Trophoblast cell (in vitro differentiated cells and primary cell): Measurements from ENCODE around the gene PBX4.

ENCODE experiments used
- DNase-seq, 2 donors: peaks; one replicate each; pipeline ENCODE4 v3.0.0-alpha.2; 2016
- H2AFZ ChIP-seq: 2 replicates; pipeline ENCODE4 v1.6.1; 2013; ENCODE audit warnings: low read length, moderate library complexity, mild to moderate bottlenecking; ENCODE audit not compliant: insufficient read depth, poor library complexity
- H2AK5ac ChIP-seq: 2 replicates; pipeline ENCODE4 v1.6.1; 2013; ENCODE audit warnings: mild to moderate bottlenecking, low read length
- H2BK120ac ChIP-seq: 2 replicates; pipeline ENCODE4 v1.6.1; 2013; ENCODE audit warnings: low read length, mild to moderate bottlenecking, moderate library complexity; ENCODE audit not compliant: insufficient read depth, poor library complexity
- H2BK12ac ChIP-seq: 2 replicates; pipeline ENCODE4 v1.6.1; 2013; ENCODE audit warnings: mild to moderate bottlenecking, low read length, moderate library complexity
- H2BK5ac ChIP-seq: 2 replicates; pipeline ENCODE4 v1.6.1; 2013; ENCODE audit warnings: low read length, low read depth, moderate library complexity, mild to moderate bottlenecking; ENCODE audit not compliant: poor library complexity
- H3K14ac ChIP-seq: 2 replicates; pipeline ENCODE4 v1.6.1; 2013; ENCODE audit warnings: mild to moderate bottlenecking, low read length
- H3K18ac ChIP-seq: 2 replicates; pipeline ENCODE4 v1.6.1; 2013; ENCODE audit warnings: mild to moderate bottlenecking, low read length
- H3K23ac ChIP-seq: 2 replicates; pipeline ENCODE4 v1.6.1; 2013; ENCODE audit warnings: low read length
- H3K27ac ChIP-seq: 2 replicates; pipeline ENCODE4 v1.5.1; 2013; ENCODE audit warnings: low read depth, mild to moderate bottlenecking, inconsistent platforms, low read length, moderate library complexity
- H3K27me3 ChIP-seq: 2 replicates; pipeline ENCODE4 v1.6.1; 2013; ENCODE audit warnings: inconsistent platforms, mild to moderate bottlenecking, low read length, moderate library complexity; ENCODE audit not compliant: insufficient read depth
- H3K36me3 ChIP-seq, 2 experiments: 1 replicate in 1 of 2; 2 replicates in 1 of 2; pipeline ENCODE4 v1.6.1; 2013; ENCODE audit warnings: low read length in 2 of 2, mild to moderate bottlenecking in 2 of 2, moderate library complexity in 1 of 2; ENCODE audit not compliant: insufficient read depth in 2 of 2, control insufficient read depth in 1 of 2
- H3K4ac ChIP-seq: 2 replicates; pipeline ENCODE4 v1.6.1; 2013; ENCODE audit warnings: low read depth, mild to moderate bottlenecking, low read length, moderate library complexity
- H3K4me1 ChIP-seq, 2 experiments: 1 replicate in 1 of 2; 2 replicates in 1 of 2; pipeline ENCODE4 v1.6.1; 2013; ENCODE audit warnings: low read length in 2 of 2, mild to moderate bottlenecking in 2 of 2, moderate library complexity in 1 of 2; ENCODE audit not compliant: insufficient read depth in 2 of 2, control insufficient read depth in 1 of 2
- H3K4me2 ChIP-seq: 2 replicates; pipeline ENCODE4 v1.6.1; 2013; ENCODE audit warnings: inconsistent platforms, mild to moderate bottlenecking, low read length, moderate library complexity
- H3K4me3 ChIP-seq: 2 replicates; pipeline ENCODE4 v1.5.1; 2013; ENCODE audit warnings: mild to moderate bottlenecking, low read depth, low read length, inconsistent platforms
- H3K79me1 ChIP-seq: one replicate; pipeline ENCODE4 v1.6.1; 2013; ENCODE audit warnings: low read length
- H3K79me2 ChIP-seq: 2 replicates; pipeline ENCODE4 v1.6.1; 2013; ENCODE audit warnings: low read length, mild to moderate bottlenecking; ENCODE audit not compliant: control insufficient read depth, insufficient read depth, poor library complexity
- H3K9ac ChIP-seq: 2 replicates; pipeline ENCODE4 v1.6.1; 2013; ENCODE audit warnings: mild to moderate bottlenecking, low read length
- H3K9me3 ChIP-seq: 2 replicates; pipeline ENCODE4 v1.6.1; 2013; ENCODE audit warnings: low read depth, mild to moderate bottlenecking, control low read depth, inconsistent platforms, low read length; ENCODE audit not compliant: insufficient read depth
- H4K12ac ChIP-seq: 2 replicates; pipeline ENCODE4 v1.6.1; 2013; ENCODE audit warnings: low read depth, mild to moderate bottlenecking, low read length, moderate library complexity
- H4K8ac ChIP-seq: 2 replicates; pipeline ENCODE4 v1.6.1; 2013; ENCODE audit warnings: low read depth, mild to moderate bottlenecking, low read length, moderate library complexity
- H4K91ac ChIP-seq: one replicate; pipeline ENCODE4 v1.6.1; 2013; ENCODE audit warnings: low read depth, mild to moderate bottlenecking, low read length, moderate library complexity
- WGBS: extraction: QIAGEN DNeasy Blood & Tissue Kit; methylation state at CpG from one replicate; pipeline ENCODE4 v1.1.7; 2013; ENCODE audit warnings: missing lambda C conversion rate; ENCODE audit not compliant: insufficient read length, insufficient coverage; ENCODE audit errors: extremely low coverage; 5-methylcytosine and 5-hydroxymethylcytosine counted together

The PBX4 gene

DNA sequence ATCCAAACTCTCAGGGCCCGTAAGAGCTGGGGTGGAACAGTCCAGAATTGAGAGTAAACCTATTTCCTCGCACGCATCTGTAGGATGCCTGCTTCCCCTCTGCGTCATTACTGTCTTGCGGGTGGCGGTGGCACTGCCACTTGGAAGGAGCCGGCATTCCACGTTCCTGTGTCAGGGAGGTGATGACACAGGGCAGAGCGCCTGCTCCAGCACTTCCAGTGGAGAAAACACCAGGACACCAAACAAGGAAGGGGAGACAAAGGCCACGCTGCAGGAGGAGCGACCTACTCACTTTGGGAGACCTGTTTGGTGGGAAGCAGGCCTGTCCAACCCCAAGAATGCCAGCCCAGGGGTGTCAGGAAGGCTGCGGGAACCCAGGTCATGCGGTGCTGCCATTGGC, 37.1 kb downstream of the PBX4 start:
- Histone ChIP-seq H3K9ac (peak overlapping the region; percentile 32), H2AFZ (no peak overlapping the region), H3K4me2 (no peak overlapping the region), H3K4ac (no peak overlapping the region), H2AK5ac (no peak overlapping the region), H4K8ac (no peak overlapping the region), H3K79me1 (no peaks in the 10 kb centered on the region), H3K14ac (no peak overlapping the region), H3K23ac (no peak overlapping the region), H3K27me3 (no peaks in the 10 kb centered on the region), H4K91ac (no peak overlapping the region), H2BK5ac (no peak overlapping the region), H3K36me3 (no peaks in the 10 kb centered on the region), H3K9me3 (no peaks in the 10 kb centered on the region), H3K4me1 (no peaks in the 10 kb centered on the region), H3K79me2 (no peaks in the 10 kb centered on the region), H3K4me3 (no peak overlapping the region), H2BK12ac (no peak overlapping the region), H2BK120ac (no peak overlapping the region), H3K18ac (no peak overlapping the region), H4K12ac (no peak overlapping the region), H3K27ac (no peak overlapping the region)
- WGBS, result no CpG with 5 or more reads among the region's 13 CpGs
- DNase-seq, result peak in 1 of 2 donors; percentile 56

GRCh38 chr19:19580418-19580817, 38.1 kb downstream of the PBX4 start:
- Histone ChIP-seq H3K4ac (no peak overlapping the region), H3K14ac (no peak overlapping the region), H3K27me3 (no peaks in the 10 kb centered on the region), H4K91ac (no peak overlapping the region), H2BK5ac (no peak overlapping the region), H3K36me3 (no peaks in the 10 kb centered on the region), H2BK120ac (no peak overlapping the region), H3K27ac (no peak overlapping the region), H4K8ac (no peak overlapping the region), H3K79me1 (no peaks in the 10 kb centered on the region), H2AK5ac (no peak overlapping the region), H3K79me2 (no peaks in the 10 kb centered on the region), H3K9ac (no peak overlapping the region), H3K18ac (no peak overlapping the region), H2AFZ (no peak overlapping the region), H4K12ac (no peak overlapping the region), H3K4me3 (no peak overlapping the region), H3K23ac (no peak overlapping the region), H2BK12ac (no peak overlapping the region), H3K4me1 (no peaks in the 10 kb centered on the region), H3K4me2 (no peak overlapping the region), H3K9me3 (no peaks in the 10 kb centered on the region)
- DNase-seq, result no peak
- no CpG with 5 or more reads among the region's 4 CpGs for WGBS

DNA sequence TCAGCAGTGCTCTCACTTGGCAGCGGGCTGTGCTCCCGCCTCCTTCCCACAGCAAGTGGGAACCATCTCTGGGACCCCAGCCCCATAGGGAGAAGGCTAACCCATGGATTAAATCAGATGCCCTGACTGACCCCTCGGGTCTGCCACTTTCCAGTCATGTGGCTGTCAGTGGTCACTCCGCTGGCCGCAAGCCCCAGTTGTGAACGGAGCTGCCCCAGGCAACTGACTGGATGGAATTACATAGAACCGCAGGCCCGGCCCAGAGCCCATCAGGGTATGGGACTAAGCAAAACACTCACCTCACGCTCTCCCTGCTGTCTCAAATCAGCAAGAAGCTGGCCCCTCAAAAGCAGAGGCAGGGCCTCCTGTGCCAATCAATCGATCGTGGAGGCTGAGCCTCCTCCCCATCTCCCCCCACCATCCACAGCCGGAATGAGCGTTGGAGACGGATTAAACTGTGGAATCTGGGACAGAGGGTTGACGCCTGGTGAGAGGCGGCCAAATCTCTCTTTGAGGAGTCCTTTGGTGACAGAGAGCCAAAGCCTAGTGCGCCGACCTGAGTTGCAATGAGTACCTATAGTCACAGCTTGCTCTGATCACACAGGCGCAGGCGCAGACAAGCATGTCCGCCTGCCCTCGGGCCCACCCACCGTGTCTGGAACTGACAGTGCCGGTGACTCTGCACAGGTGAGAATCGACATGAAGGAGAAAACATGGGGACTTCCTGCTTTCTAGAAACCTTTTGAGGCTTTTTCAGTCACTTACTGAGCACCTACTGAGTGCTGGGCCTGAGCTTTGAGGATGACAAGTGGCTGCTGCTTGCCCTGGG, 38.7 kb downstream of the PBX4 start:
- H3K9me3 ChIP-seq, result no peaks in the 10 kb centered on the region
- H3K18ac ChIP-seq, result no peak overlapping the region
- H3K14ac ChIP-seq, result no peak overlapping the region
- H4K91ac ChIP-seq, result no peak overlapping the region
- no peak overlapping the region for H2BK5ac ChIP-seq
- no peak overlapping the region for H3K4me2 ChIP-seq
- H3K79me1 ChIP-seq, result no peaks in the 10 kb centered on the region
- no peak overlapping the region for H3K4me3 ChIP-seq
- no peak overlapping the region for H4K8ac ChIP-seq
- no CpG with 5 or more reads among the region's 25 CpGs for WGBS
- H3K4me1 ChIP-seq, result no peaks in the 10 kb centered on the region
- H2AFZ ChIP-seq, result no peak overlapping the region
- H3K36me3 ChIP-seq, result no peaks in the 10 kb centered on the region
- H2AK5ac ChIP-seq, result no peak overlapping the region
- H2BK12ac ChIP-seq, result no peak overlapping the region
- peak overlapping the region; percentile 25 for H3K9ac ChIP-seq
- H3K4ac ChIP-seq, result no peak overlapping the region
- no peak overlapping the region for H3K23ac ChIP-seq
- DNase-seq, result peak; percentile 41 to 54
- H3K27ac ChIP-seq, result no peak overlapping the region
- H4K12ac ChIP-seq, result no peak overlapping the region
- no peak overlapping the region for H2BK120ac ChIP-seq
- H3K79me2 ChIP-seq, result no peaks in the 10 kb centered on the region
- H3K27me3 ChIP-seq, result no peaks in the 10 kb centered on the region

- no peaks in the 10 kb centered on the region for H3K79me2 ChIP-seq
- H4K12ac ChIP-seq, result no peak overlapping the region
- no peak overlapping the region for H4K91ac ChIP-seq
- no peaks in the 10 kb centered on the region for H3K27me3 ChIP-seq
- H3K18ac ChIP-seq, result no peak overlapping the region
- H3K9me3 ChIP-seq, result no peaks in the 10 kb centered on the region
- H2BK12ac ChIP-seq, result no peak overlapping the region
- H3K79me1 ChIP-seq, result no peaks in the 10 kb centered on the region
- no peak overlapping the region for H2BK5ac ChIP-seq
- H3K14ac ChIP-seq, result no peak overlapping the region
- H3K27ac ChIP-seq, result no peak overlapping the region
- no CpG with 5 or more reads among the region's 6 CpGs for WGBS
- no peak overlapping the region for H3K23ac ChIP-seq
- H3K4me3 ChIP-seq, result no peak overlapping the region
- H3K4me2 ChIP-seq, result no peak overlapping the region
- DNase-seq, result no peak
- no peaks in the 10 kb centered on the region for H3K4me1 ChIP-seq
- H2AFZ ChIP-seq, result no peak overlapping the region
- no peak overlapping the region for H3K4ac ChIP-seq
- H2BK120ac ChIP-seq, result no peak overlapping the region
- H4K8ac ChIP-seq, result no peak overlapping the region
- no peak overlapping the region for H2AK5ac ChIP-seq
- no peak overlapping the region for H3K9ac ChIP-seq
- no peaks in the 10 kb centered on the region for H3K36me3 ChIP-seq
Measured at GRCh38 chr19:19578252-19578651, 40.2 kb downstream of the PBX4 start.
